ENCODE data around the gene KYNU.

DNA sequence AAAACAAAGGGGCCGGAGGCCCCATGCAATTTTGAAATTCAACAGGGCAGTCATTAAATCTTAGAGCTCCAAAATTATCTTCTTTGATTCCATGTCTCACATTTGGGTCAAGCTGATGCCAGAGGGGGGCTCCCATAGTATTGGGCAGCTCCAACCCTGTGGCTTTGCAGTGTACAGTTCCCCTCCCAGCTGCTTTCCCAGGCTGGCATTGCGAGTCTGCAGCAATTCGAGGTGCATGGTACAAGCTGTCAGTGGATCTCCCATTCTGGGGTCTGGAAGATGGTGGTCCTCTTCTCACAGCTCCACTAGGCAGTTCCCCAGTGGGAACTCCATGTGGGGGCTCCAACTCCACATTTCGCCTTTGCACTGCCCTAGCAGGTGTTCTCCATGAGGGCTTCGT, 179.1 kb downstream of the KYNU start:
- TF ChIP-seq, protein P1, sequence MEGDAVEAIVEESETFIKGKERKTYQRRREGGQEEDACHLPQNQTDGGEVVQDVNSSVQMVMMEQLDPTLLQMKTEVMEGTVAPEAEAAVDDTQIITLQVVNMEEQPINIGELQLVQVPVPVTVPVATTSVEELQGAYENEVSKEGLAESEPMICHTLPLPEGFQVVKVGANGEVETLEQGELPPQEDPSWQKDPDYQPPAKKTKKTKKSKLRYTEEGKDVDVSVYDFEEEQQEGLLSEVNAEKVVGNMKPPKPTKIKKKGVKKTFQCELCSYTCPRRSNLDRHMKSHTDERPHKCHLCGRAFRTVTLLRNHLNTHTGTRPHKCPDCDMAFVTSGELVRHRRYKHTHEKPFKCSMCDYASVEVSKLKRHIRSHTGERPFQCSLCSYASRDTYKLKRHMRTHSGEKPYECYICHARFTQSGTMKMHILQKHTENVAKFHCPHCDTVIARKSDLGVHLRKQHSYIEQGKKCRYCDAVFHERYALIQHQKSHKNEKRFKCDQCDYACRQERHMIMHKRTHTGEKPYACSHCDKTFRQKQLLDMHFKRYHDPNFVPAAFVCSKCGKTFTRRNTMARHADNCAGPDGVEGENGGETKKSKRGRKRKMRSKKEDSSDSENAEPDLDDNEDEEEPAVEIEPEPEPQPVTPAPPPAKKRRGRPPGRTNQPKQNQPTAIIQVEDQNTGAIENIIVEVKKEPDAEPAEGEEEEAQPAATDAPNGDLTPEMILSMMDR (IDR thresholded peaks at IDR 0.05): no peak
- no peak for TF ChIP-seq POLR2A (IDR thresholded peaks at IDR 0.05)
